Mucosa of descending colon (tissue), 3 donors: ENCODE results near the gene SLC16A8. TPM values are rescaled to one million over a fixed set of nuclear protein-coding genes. Genes with fewer than 3 reads are reported as not detected.

Experiments
- ATAC-seq: fragments of 200-7000 bp; cut with Tn5 transposase; one replicate; pipeline ENCODE4 v1.9.1; 2020; ENCODE audit warnings: mild to moderate bottlenecking, moderate library complexity
- DNase-seq, 3 donors: peaks; one replicate each; pipeline ENCODE4 v3.0.0-alpha.2; 2020
- H3K36me3 ChIP-seq: fragments of 200-600 bp; one replicate; pipeline ENCODE4 v1.8.0; 2021; ENCODE audit warnings: low read depth, mild to moderate bottlenecking
- H3K4me1 ChIP-seq: fragments of 200-600 bp; one replicate; pipeline ENCODE4 v1.8.0; 2021; ENCODE audit warnings: low read depth, mild to moderate bottlenecking
- H3K4me3 ChIP-seq: fragments of 200-600 bp; one replicate; pipeline ENCODE4 v1.8.0; 2021; ENCODE audit warnings: mild to moderate bottlenecking
- H3K9me3 ChIP-seq: fragments of 200-600 bp; one replicate; pipeline ENCODE4 v1.8.0; 2021; ENCODE audit warnings: mild to moderate bottlenecking
- CTCF ChIP-seq: fragments of 200-600 bp; IDR thresholded peaks from one replicate; pipeline ENCODE4 v1.8.0; 2022; ENCODE audit warnings: antibody characterized with exemption, mild to moderate bottlenecking
- intact Hi-C, 2 donors: fragments of 100-400 bp; cut with DNase I in 1 of 2; cut with micrococcal nuclease in 1 of 2; formaldehyde crosslinking; loops; one replicate each; pipeline versions ENCODE4 v1.11.0 to v1.11.1; 2022; cut with DNase I, micrococcal nuclease
- total RNA-seq, 3 donors: library from RNA; stranded (reverse); fragmentation: NEBNext Ultra II Directional in 2 of 3; extraction: Animal tissue kit (Norgen Biotek cat#: 25700) in 2 of 3; gene quantifications; one replicate each; pipeline versions ENCODE4 v1.2.1 to v1.2.4, GENCODE V29; 2021 to 2023
- donor health status: DM: no; HTN: no; CAD: no; lungs with moderate emphysema.
- donor health status: DM: no; HTN: no; CAD: no.
- donor health status: DM: no; HTN: yes; CAD: no.

SLC16A8 gene
- total RNA-seq, 3 donors from 2014 or later = not detected

GRCh38 chr22:38043151-38044039, 40.6 kb downstream of the SLC16A8 start:
- no peaks in the 10 kb centered on the region for H3K9me3 ChIP-seq
- intact Hi-C loops = no loop called here
- no peak for DNase-seq
- ATAC-seq = no peak
- no peaks in the 10 kb centered on the region for H3K36me3 ChIP-seq
- no peak for TF ChIP-seq CTCF
- no peak overlapping the region for H3K4me3 ChIP-seq
- no peaks in the 10 kb centered on the region for H3K4me1 ChIP-seq

GRCh38 chr22:38042488-38042790, 41.5 kb downstream of the SLC16A8 start:
- ATAC-seq = no peak

GRCh38 chr22:38041760-38042487, 42.1 kb downstream of the SLC16A8 start:
- ATAC-seq = no peak

More at GRCh38 chr22:38042488-38042790, 41.5 kb downstream of the SLC16A8 start:
- H3K9me3 ChIP-seq = no peaks in the 10 kb centered on the region
- no peak for DNase-seq
- H3K36me3 ChIP-seq = no peaks in the 10 kb centered on the region
- H3K4me3 ChIP-seq = no peak overlapping the region
- no peak for TF ChIP-seq CTCF
- H3K4me1 ChIP-seq = no peaks in the 10 kb centered on the region
- intact Hi-C loops = no loop called here

GRCh38 chr22:38040953-38041759, 42.8 kb downstream of the SLC16A8 start:
- Histone ChIP-seq H3K9me3 (no peaks in the 10 kb centered on the region), H3K36me3 (no peaks in the 10 kb centered on the region)

More at GRCh38 chr22:38041760-38042487, 42.1 kb downstream of the SLC16A8 start:
- no peak for TF ChIP-seq CTCF
- Histone ChIP-seq H3K4me3 (no peak overlapping the region), H3K9me3 (no peaks in the 10 kb centered on the region), H3K36me3 (no peaks in the 10 kb centered on the region), H3K4me1 (no peaks in the 10 kb centered on the region)
- intact Hi-C loops = no loop called here
- DNase-seq = no peak

More at GRCh38 chr22:38040953-38041759, 42.8 kb downstream of the SLC16A8 start:
- intact Hi-C loops = no loop called here
- ATAC-seq (no peak), DNase-seq (no peak)
- Histone ChIP-seq H3K4me3 (no peak overlapping the region), H3K4me1 (no peaks in the 10 kb centered on the region)
- TF ChIP-seq CTCF = no peak
